ENCODE measurements around the gene INTS11. TPM values are rescaled to one million over a fixed set of nuclear protein-coding genes. Genes with fewer than 3 reads are reported as not detected.
A peak's percentile ranks its signal among the peaks of the same experiment; 100 is the strongest.

Gene INTS11
- total and polyA plus RNA-seq, 10 donors, result 89.2 to 203 (median 102) TPM

DNA sequence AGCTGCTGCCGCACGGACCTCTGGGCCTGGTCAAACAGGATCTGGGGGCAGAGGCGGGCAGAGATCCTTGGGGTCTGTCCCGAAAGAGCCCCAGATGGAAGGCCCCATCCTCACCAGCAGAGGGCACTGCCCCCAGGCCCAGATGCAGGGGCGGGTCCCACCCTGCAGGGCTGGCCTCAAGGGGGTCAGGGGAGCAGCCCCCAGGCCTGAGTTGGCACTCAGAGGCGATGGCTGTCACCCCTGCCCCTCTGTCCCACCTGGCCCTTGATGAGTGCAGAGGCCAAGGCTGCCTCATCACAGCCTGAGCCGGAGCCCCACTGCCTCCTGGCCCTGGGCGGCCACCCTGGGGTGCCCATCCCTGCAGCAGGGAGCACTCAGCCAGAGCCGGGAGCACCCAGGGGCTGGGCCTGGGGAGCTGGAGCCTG, 22.4 kb downstream of the INTS11 start:
- TF ChIP-seq, protein P1, sequence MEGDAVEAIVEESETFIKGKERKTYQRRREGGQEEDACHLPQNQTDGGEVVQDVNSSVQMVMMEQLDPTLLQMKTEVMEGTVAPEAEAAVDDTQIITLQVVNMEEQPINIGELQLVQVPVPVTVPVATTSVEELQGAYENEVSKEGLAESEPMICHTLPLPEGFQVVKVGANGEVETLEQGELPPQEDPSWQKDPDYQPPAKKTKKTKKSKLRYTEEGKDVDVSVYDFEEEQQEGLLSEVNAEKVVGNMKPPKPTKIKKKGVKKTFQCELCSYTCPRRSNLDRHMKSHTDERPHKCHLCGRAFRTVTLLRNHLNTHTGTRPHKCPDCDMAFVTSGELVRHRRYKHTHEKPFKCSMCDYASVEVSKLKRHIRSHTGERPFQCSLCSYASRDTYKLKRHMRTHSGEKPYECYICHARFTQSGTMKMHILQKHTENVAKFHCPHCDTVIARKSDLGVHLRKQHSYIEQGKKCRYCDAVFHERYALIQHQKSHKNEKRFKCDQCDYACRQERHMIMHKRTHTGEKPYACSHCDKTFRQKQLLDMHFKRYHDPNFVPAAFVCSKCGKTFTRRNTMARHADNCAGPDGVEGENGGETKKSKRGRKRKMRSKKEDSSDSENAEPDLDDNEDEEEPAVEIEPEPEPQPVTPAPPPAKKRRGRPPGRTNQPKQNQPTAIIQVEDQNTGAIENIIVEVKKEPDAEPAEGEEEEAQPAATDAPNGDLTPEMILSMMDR (IDR thresholded peaks at IDR 0.05 in 8 of 11, conservative IDR thresholded peaks at IDR 0.05 in 3 of 11), result peak in 5 of 11 experiments; percentile 23 to 59 (median 37)
- TF ChIP-seq POLR2A (IDR thresholded peaks at IDR 0.05), result no peak
- WGBS, 5 donors, result 85 to 95% (median 91%) methylated on average over 6 to 9 of the region's 9 CpGs
- no peak for DNase-seq
- H3K27me3 ChIP-seq (replicated peaks in 1 of 7), result no peaks in the 10 kb centered on the region
- H3K36me3 ChIP-seq, result peaks cover 0 to 18% (median 4%) of the 10 kb centered on the region in 6 donors
- H3K4me1 ChIP-seq, result peaks cover 27 to 50% (median 33%) of the 10 kb centered on the region in 6 donors
- no peak overlapping the region for H3K4me3 ChIP-seq
- intact Hi-C loops (cut with DNase I; ENCODE audit: low total_unique reads), result no loop called here
- H3K9me3 ChIP-seq, result no peaks in the 10 kb centered on the region
- H3K27ac ChIP-seq, result no peak overlapping the region

DNA sequence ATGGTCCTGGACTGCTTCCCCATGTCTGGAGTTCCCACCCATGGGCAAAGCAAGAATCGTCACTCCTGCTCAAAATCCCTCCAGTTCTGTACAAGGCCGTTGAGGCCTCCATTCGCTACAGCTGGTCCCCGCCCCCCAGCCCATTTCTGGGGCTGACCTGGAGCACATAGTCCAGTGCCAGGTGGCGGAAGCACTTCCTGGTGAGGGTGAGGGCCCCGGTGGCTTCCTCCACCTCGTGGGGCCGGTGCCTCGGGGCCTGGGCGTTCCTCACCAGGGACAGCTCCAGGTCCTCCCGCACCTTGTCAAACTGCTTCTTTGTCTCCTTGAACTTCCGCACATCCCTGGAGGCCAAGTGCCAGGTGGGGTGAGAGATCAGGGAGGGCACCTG, 24.1 kb downstream of the INTS11 start:
- no peak for DNase-seq
- Histone ChIP-seq H3K36me3 (peaks cover 0 to 35% (median 4%) of the 10 kb centered on the region in 6 donors), H3K27ac (no peak overlapping the region), H3K27me3 (replicated peaks in 1 of 7) (no peaks in the 10 kb centered on the region), H3K4me3 (no peak overlapping the region), H3K9me3 (no peaks in the 10 kb centered on the region), H3K4me1 (peaks cover 11 to 33% (median 17%) of the 10 kb centered on the region in 6 donors)
- intact Hi-C loops (cut with DNase I; ENCODE audit: low total_unique reads), result no loop called here
- WGBS, 5 donors, result 83 to 90% (median 87%) methylated on average over 11 to 12 of the region's 12 CpGs
- TF ChIP-seq POLR2AphosphoS5 (IDR thresholded peaks at IDR 0.05) (peak in 1 of 3 donors; percentile 7), POLR2A (IDR thresholded peaks at IDR 0.05) (no peak)
- TF ChIP-seq, protein P1 (IDR thresholded peaks at IDR 0.05 in 8 of 11, conservative IDR thresholded peaks at IDR 0.05 in 3 of 11), result no peak

DNA sequence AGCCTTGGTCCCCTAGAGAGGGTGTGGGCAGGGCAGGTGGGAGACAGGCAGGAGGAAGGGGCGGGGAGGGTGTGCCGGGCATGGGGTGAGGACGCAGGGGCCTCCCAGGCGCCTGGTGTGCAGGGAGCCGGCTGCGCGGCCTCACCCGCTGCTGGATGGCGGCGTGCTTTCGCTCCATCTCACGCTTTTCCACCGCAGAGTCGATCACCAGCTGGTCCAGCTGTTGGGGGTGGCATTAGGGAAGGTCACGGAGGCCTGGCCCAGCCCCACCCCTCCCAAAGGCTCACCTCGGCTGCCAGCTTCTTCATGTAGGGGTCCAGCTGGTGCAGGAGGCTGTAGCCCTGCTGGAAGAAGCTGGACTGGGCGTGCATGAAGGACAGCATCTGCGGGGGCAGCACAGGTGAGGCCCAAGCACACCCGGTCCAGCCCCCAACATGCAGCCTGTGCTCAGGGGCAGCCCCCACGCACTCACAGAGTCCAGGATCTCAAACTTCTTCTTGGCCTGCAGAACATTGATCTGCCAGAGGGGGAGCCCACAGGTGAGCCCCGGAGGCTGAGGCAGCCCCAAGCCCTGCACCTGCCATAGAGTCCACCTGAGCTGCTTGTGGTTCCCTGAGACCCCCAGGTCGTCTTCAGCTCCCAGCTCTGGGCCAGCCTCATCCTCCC, 24.6 kb downstream of the INTS11 start:
- intact Hi-C loops (cut with DNase I; ENCODE audit: low total_unique reads), result no loop called here
- H3K4me1 ChIP-seq, result peaks cover 5 to 28% (median 11%) of the 10 kb centered on the region in 6 donors
- peaks cover 0 to 40% (median 7%) of the 10 kb centered on the region in 6 donors for H3K36me3 ChIP-seq
- no peak for DNase-seq
- no peak overlapping the region for H3K27ac ChIP-seq
- H3K27me3 ChIP-seq (replicated peaks in 1 of 7), result no peaks in the 10 kb centered on the region
- no peak overlapping the region for H3K4me3 ChIP-seq
- H3K9me3 ChIP-seq, result no peaks in the 10 kb centered on the region
- WGBS, 5 donors, result 82 to 91% (median 88%) methylated on average over 21 to 22 of the region's 22 CpGs
- TF ChIP-seq, protein P1 (IDR thresholded peaks at IDR 0.05 in 8 of 11, conservative IDR thresholded peaks at IDR 0.05 in 3 of 11), result peak in 5 of 11 experiments; percentile 11 to 46 (median 36)
- no peak for TF ChIP-seq POLR2A (IDR thresholded peaks at IDR 0.05)
- TF ChIP-seq POLR2AphosphoS5 (IDR thresholded peaks at IDR 0.05), result no peak

DNA sequence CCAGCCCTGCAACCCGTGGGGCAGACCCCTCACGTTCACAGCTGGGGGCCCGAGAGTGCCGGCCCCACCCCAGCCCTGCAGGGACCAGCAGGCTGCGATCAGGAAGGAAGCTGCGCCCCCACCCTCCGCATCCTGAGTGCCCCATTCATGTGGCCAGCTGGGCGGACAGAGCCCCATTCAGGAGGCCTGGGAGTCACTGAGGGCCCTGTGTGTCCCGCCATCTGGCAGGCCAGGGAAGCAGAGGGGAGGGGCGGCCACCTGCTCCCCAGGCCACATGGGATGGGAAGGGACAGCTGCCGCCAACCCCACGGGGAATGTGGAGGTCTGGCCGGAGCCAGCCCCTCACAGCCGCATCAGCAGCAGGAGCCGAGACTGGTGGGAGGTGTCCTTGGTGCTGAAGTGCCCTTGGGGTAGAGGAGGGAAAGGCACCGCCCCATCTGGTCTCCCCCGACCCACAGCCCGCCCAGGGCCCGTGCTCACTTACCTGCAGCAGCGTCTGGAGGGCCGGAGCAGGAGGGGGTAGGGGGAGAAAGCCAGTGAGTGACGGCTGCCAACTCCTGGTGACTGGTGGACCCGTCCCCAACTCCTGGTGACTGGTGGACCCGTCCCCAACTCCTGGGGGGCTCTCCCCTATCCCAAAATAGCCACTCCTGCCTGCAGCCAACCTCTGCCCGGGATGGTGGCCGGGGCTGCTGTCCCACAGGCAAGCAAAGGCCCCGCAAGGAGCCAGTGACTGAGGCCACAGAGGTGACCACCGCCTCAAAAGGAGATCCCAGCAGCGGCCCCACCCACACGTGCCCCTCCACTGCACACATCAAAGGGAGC, 25.4 kb downstream of the INTS11 start:
- WGBS, 5 donors, result 72 to 79% (median 75%) methylated on average over 7 to 30 of the region's 30 CpGs
- intact Hi-C loops (cut with DNase I; ENCODE audit: low total_unique reads), result no loop called here
- Histone ChIP-seq H3K36me3 (peaks cover 0 to 48% (median 7%) of the 10 kb centered on the region in 6 donors), H3K4me1 (peaks cover 0 to 21% (median 5%) of the 10 kb centered on the region in 6 donors), H3K27ac (no peak overlapping the region), H3K4me3 (no peak overlapping the region), H3K27me3 (replicated peaks in 1 of 7) (no peaks in the 10 kb centered on the region), H3K9me3 (no peaks in the 10 kb centered on the region)
- DNase-seq, result no peak
- TF ChIP-seq, protein P1 (IDR thresholded peaks at IDR 0.05 in 8 of 11, conservative IDR thresholded peaks at IDR 0.05 in 3 of 11), result no peak
- peak in 1 of 3 donors; percentile 19 for TF ChIP-seq POLR2AphosphoS5 (IDR thresholded peaks at IDR 0.05)
